ENCODE data around the gene IL4.
"Not testable (repeated sequence)": the region's sequence is repeated elsewhere in the genome, so short reads cannot be mapped to it uniquely, and the experiment has no call there.

Gene IL4

DNA sequence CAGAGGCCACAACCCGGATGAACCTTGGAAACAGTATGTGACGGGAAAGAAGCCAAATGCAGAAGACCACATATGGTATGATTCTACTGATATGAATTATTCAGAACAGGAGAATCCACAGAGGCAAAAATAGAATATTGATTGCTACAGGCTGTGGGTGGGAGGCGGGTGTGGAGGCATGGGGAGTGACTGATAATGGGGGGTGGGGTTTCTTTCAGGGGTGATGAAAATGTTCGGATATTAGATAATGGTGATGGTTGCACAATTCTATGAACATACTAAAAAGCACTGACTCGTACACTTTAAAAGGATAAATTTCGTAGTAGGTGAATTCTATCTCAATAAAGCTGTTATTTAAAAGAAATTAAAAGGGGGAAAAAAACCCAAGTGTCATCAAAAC lies 10.7 kb downstream of the IL4 start:
- no peak for TF ChIP-seq ZFX (IDR thresholded peaks at IDR 0.05; ENCODE audit: borderline replicate concordance)
- TF ChIP-seq, protein P1, sequence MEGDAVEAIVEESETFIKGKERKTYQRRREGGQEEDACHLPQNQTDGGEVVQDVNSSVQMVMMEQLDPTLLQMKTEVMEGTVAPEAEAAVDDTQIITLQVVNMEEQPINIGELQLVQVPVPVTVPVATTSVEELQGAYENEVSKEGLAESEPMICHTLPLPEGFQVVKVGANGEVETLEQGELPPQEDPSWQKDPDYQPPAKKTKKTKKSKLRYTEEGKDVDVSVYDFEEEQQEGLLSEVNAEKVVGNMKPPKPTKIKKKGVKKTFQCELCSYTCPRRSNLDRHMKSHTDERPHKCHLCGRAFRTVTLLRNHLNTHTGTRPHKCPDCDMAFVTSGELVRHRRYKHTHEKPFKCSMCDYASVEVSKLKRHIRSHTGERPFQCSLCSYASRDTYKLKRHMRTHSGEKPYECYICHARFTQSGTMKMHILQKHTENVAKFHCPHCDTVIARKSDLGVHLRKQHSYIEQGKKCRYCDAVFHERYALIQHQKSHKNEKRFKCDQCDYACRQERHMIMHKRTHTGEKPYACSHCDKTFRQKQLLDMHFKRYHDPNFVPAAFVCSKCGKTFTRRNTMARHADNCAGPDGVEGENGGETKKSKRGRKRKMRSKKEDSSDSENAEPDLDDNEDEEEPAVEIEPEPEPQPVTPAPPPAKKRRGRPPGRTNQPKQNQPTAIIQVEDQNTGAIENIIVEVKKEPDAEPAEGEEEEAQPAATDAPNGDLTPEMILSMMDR (IDR thresholded peaks at IDR 0.05): no peak

GRCh38 chr5:132684922-132685720 lies 11.3 kb downstream of the IL4 start:
- TF ChIP-seq, protein P1 (IDR thresholded peaks at IDR 0.05): no peak
- no peak for TF ChIP-seq ZFX (IDR thresholded peaks at IDR 0.05; ENCODE audit: borderline replicate concordance)
- no peak overlapping the region for H3K27ac ChIP-seq

More for the DNA sequence above, 10.7 kb downstream of the IL4 start:
- no peak overlapping the region for H3K27ac ChIP-seq

DNA sequence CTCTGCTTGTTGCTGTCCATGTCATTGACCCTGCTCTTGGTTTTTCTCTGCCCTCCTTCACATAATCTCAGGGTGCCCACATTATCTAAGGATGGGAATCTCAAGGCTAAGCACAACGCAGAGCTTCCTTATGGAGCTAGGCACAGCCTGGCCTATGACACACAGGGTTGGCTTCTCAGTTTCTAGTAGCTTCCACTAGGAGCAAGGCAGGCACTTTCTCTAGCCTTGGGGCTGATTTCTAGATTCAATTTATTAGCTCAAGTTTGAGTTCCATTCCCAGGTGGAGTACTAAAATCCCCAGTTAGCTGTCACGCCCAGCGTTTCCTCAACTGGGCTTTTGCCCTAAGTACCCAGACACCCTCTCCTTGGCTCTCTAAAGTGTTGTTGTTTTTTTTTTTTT lies 12.4 kb downstream of the IL4 start:
- TF ChIP-seq ZFX (IDR thresholded peaks at IDR 0.05; ENCODE audit: borderline replicate concordance): no peak
- TF ChIP-seq, protein P1 (IDR thresholded peaks at IDR 0.05): no peak

DNA sequence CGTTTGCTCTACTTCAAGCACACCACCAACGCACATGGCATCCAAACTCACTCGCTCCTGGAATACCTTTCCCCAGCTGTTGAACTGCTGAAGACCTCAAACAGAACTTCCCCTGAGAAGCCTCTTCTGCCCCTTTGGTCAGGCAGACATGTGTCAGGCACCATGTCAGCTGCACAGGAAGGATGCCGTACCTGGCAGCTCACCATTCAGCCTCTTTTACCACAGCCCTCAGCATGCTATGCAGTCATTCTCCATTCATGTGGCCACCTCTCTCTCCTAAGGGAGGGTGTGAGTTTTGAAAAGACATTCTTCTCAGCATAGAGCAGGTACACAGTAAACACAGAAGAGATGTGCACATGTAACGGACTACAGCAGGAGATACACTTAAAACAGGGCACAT lies 14.2 kb downstream of the IL4 start:
- H3K27ac ChIP-seq: no peak overlapping the region
- TF ChIP-seq, protein P1 (IDR thresholded peaks at IDR 0.05): no peak
- TF ChIP-seq ZFX (IDR thresholded peaks at IDR 0.05; ENCODE audit: borderline replicate concordance): no peak

More for the DNA sequence above, 12.4 kb downstream of the IL4 start:
- no peak overlapping the region for H3K27ac ChIP-seq

GRCh38 chr5:132688536-132689339 lies 14.9 kb downstream of the IL4 start:
- no peak overlapping the region for H3K27ac ChIP-seq
- TF ChIP-seq, protein P1 (IDR thresholded peaks at IDR 0.05): no peak
- TF ChIP-seq ZFX (IDR thresholded peaks at IDR 0.05; ENCODE audit: borderline replicate concordance): no peak

DNA sequence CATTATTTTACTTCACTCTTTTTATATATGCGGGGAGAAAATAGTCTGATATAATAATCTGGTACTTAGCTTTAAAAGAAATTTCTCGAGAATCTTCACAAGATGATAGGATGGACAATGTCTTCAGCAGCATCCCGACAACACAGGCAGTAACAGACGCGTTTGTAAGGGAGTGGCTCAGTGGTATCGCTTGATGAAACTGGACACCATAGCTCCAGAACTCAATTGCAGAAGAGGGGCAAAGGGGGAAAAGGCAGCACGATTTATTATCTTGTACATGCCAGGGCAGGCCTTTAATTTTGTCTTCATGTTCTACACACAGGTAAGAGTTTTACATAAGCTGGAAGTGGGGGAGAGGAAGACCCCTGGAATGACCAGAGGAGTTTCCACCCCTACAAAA lies 15.7 kb downstream of the IL4 start:
- no peak for TF ChIP-seq ZFX (IDR thresholded peaks at IDR 0.05; ENCODE audit: borderline replicate concordance)
- TF ChIP-seq, protein P1 (IDR thresholded peaks at IDR 0.05): no peak
- H3K27ac ChIP-seq: no peak overlapping the region

DNA sequence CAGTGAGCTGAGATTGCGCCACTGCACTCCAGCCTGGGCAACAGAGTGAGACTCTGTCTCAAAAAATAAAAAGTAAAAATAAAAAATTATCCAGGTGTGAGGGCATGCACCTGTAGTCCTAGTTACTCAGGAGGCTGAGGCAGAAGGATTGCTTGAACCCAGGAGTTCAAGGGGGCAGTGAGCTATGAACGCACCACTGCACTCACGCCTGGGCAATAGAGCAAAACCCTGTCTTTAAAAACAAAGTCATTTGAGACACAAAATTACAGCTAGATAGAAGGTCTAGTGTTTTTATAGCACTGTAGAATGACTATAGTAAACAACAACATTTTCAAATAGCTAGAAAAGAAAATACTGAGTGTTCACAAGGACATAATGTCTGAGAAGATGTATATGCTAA lies 16.4 kb downstream of the IL4 start:
- no peak overlapping the region for H3K27ac ChIP-seq
- TF ChIP-seq, protein P1 (IDR thresholded peaks at IDR 0.05): no peak
- TF ChIP-seq ZFX (IDR thresholded peaks at IDR 0.05; ENCODE audit: borderline replicate concordance): no peak

GRCh38 chr5:132691755-132692631 lies 18.2 kb downstream of the IL4 start:
- not testable (repeated sequence) for H3K27ac ChIP-seq

Measured in 22Rv1 (cell line).